ENCODE measurements around the gene ENHO.

DNA sequence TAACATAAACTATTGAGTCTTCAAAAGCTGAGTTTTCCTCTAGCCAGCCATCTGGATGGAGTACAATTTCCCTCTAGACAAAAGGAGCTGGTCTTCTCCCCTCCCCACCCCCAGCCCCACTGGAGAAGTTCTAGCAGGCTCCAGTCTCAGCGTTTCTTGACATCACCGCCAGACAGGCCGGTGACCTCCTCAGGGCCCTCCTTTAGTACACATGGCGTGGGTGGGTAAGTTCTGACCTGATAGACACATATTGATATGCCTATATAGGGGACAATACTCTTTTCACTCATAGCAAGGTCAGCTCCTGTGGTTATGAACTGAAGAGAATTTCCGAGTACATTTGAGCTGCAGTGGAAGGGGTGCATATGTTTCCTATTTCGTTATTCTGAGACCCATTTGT, 37.0 kb downstream of the ENHO start:
- TF ChIP-seq YY1 (IDR thresholded peaks at IDR 0.05; ENCODE audit: insufficient read depth, insufficient read length) (no peak), ZNF274 (IDR thresholded peaks at IDR 0.05; ENCODE audit: low read depth, low read length) (no peak)
